Heart left ventricle (tissue), 16 donors: Measurements from ENCODE around the gene CENPK. TPM values are rescaled to one million over a fixed set of nuclear protein-coding genes. Genes with fewer than 3 reads are reported as not detected.

Source experiments
- ATAC-seq, 4 donors: fragments of 200-7000 bp; cut with Tn5 transposase; one replicate each; pipeline ENCODE4 v1.9.1; 2020 to 2022; ENCODE audit warnings: moderate library complexity in 4 of 4, mild to moderate bottlenecking in 3 of 4, moderate number of reproducible peaks in 1 of 4
- DNase-seq, 5 donors: peaks; one replicate each; pipeline ENCODE4 v3.0.0-alpha.2; 2020
- H3K27ac ChIP-seq, 12 donors: fragments of 200-600 bp; sonication (generic) in 4 of 12; one replicate each; pipeline versions ENCODE4 v1.5.0 to v1.8.0; 2016 to 2022; ENCODE audit warnings: mild to moderate bottlenecking in 2 of 12
- H3K27me3 ChIP-seq, 9 donors: fragments of 200-600 bp; sonication (generic) in 2 of 9; one replicate each; pipeline versions ENCODE4 v1.5.1 to v1.8.0; 2016 to 2022; ENCODE audit warnings: mild to moderate bottlenecking in 3 of 9
- H3K36me3 ChIP-seq, 9 donors: fragments of 200-600 bp; sonication (generic) in 2 of 9; one replicate each; pipeline versions ENCODE4 v1.5.0 to v1.8.0; 2018 to 2022; ENCODE audit warnings: mild to moderate bottlenecking in 2 of 9
- H3K4me1 ChIP-seq, 12 donors: fragments of 200-600 bp; sonication (generic) in 4 of 12; one replicate each; pipeline versions ENCODE4 v1.5.0 to v1.8.0; 2016 to 2022; ENCODE audit warnings: mild to moderate bottlenecking in 3 of 12
- H3K4me3 ChIP-seq, 12 donors: fragments of 200-600 bp; sonication (generic) in 4 of 12; one replicate each; pipeline versions ENCODE4 v1.5.0 to v1.8.0; 2017 to 2022; ENCODE audit warnings: mild to moderate bottlenecking in 9 of 12, moderate library complexity in 4 of 12
- H3K9me3 ChIP-seq, 12 donors: fragments of 200-600 bp; sonication (generic) in 4 of 12; one replicate each; pipeline versions ENCODE4 v1.5.0 to v1.8.0; 2016 to 2022; ENCODE audit warnings: mild to moderate bottlenecking in 1 of 12
- CTCF ChIP-seq, 12 donors: fragments of 200-600 bp; sonication (generic) in 4 of 12; IDR thresholded peaks; one replicate each; pipeline versions ENCODE4 v1.5.0 to v1.8.0; 2018 to 2022; ENCODE audit warnings: antibody characterized with exemption in 12 of 12, mild to moderate bottlenecking in 5 of 12
- POLR2A ChIP-seq, 2 donors: fragments of 450-650 bp; IDR thresholded peaks; one replicate each; pipeline ENCODE4 v1.6.1; 2017; ENCODE audit warnings: antibody characterized with exemption in 2 of 2, mild to moderate bottlenecking in 2 of 2, moderate library complexity in 2 of 2
- WGBS, 4 donors: extraction: QIAGEN DNeasy Blood & Tissue Kit in 2 of 4; methylation state at CpG; one replicate each; pipeline versions ENCODE4 v1.1.5 to v1.1.7; 2013 to 2018; 5-methylcytosine and 5-hydroxymethylcytosine counted together
- intact Hi-C, 10 donors: fragments of 100-400 bp; cut with DNase I; formaldehyde crosslinking; loops; one replicate each; pipeline versions ENCODE4 v1.11.1 to v1.14.2; 2022
- polyA plus RNA-seq, 2 donors: library from polyadenylated mRNA; stranded (reverse); fragments of 200-250 nt; gene quantifications; one replicate each; pipeline ENCODE4 v1.2.3, GENCODE V29; 2013
- total RNA-seq, 9 donors: library from RNA; depleted of rRNA in 2 of 9; stranded (reverse); fragments of >200 nt in 2 of 9; fragmentation: NEBNext Ultra II Directional in 3 of 9; extraction: Animal tissue kit (Norgen Biotek cat#: 25700) in 3 of 9; gene quantifications; one replicate each; pipeline versions ENCODE4 v1.1.0 to v1.2.4, GENCODE V29; 2016 to 2023
- donor health status: ischemic (EF 13 %, LVEDD 7.1; RV severe dilation, severe dysfunction).
- donor health status: healthy with polysubstance abuse.
- donor health status: DM: no; HTN: yes; CAD: no.
- donor health status: DM: no; HTN: no; CAD: no.
- donor health status: ischemic (EF 25% LVEDD 6.9; RV normal size, moderate dysfunction).
- donor health status: ischemic (EF 25% LVEDD 5.7; RV mildly dilated, moderate dysfunction).
- donor health status: healthy.
- donor health status: DM: yes; HTN: yes; CAD: no.
- donor health status: ischemic (EF 35%, LVEDD 5.7; RV mildly dilated, moderate dysfunction).
- donor health status: nonischemic (EF 11% LVEDD 7.7; RV severe dilation, severe dysfunction).
- donor health status: DM: yes; HTN: yes; CAD: no.
- donor health status: PGD.
- donor health status: ischemic (EF 29% LVEDD 5.4; RV normal size, mild dysfunction).
- donor health status: nonischemic (EF 23%, LVEDD 6.1; RV moderate dilation, normal function).

CENPK gene
- total and polyA plus RNA-seq, 11 donors, result 0.32 to 6.9 (median 0.78) TPM; not detected in 2

GRCh38 chr5:65478336-65478735, 84.6 kb downstream of the CENPK start:
- ATAC-seq, result no peak
- intact Hi-C loops, result loop anchor here in 1 of 10 donors (10.0 kb wide), 1 partner anchor 114 kb away; no protein-coding TSS in a partner anchor
- TF ChIP-seq CTCF (IDR thresholded peaks at IDR 0.05), result no peak
- no peak for TF ChIP-seq POLR2A (IDR thresholded peaks at IDR 0.05)
- Histone ChIP-seq H3K27me3 (no peaks in the 10 kb centered on the region), H3K4me1 (peaks cover 0 to 23% (median 8%) of the 10 kb centered on the region in 12 donors), H3K4me3 (no peak overlapping the region), H3K9me3 (no peaks in the 10 kb centered on the region), H3K27ac (no peak overlapping the region), H3K36me3 (no peaks in the 10 kb centered on the region)
- 50 to 83% (median 73%) methylated on average over 1 of the region's 1 CpG for WGBS, 4 donors
- DNase-seq, result no peak

- intact Hi-C loops, result loop anchor here in 1 of 10 donors (10.0 kb wide), 1 partner anchor 111 kb away; no protein-coding TSS in a partner anchor
- H3K27ac ChIP-seq, result no peak overlapping the region
- no peaks in the 10 kb centered on the region for H3K36me3 ChIP-seq
- H3K9me3 ChIP-seq, result no peaks in the 10 kb centered on the region
- ATAC-seq, result no peak
- peaks cover 0 to 14% (median 4%) of the 10 kb centered on the region in 12 donors for H3K4me1 ChIP-seq
- no peak for TF ChIP-seq POLR2A (IDR thresholded peaks at IDR 0.05)
- TF ChIP-seq CTCF (IDR thresholded peaks at IDR 0.05), result no peak
- no peaks in the 10 kb centered on the region for H3K27me3 ChIP-seq
- no peak overlapping the region for H3K4me3 ChIP-seq
- no peak for DNase-seq
- WGBS, 4 donors, result 88 to 94% (median 89%) methylated on average over 1 of the region's 1 CpG
Observed at GRCh38 chr5:65475895-65476294, 87.1 kb downstream of the CENPK start.

- no peaks in the 10 kb centered on the region for H3K36me3 ChIP-seq
- H3K27me3 ChIP-seq, result no peaks in the 10 kb centered on the region
- intact Hi-C loops, result loop anchor here in 1 of 10 donors (10.0 kb wide), 1 partner anchor 111 kb away; no protein-coding TSS in a partner anchor
- ATAC-seq (no peak), DNase-seq (no peak)
- no peak for TF ChIP-seq CTCF (IDR thresholded peaks at IDR 0.05)
- no peak overlapping the region for H3K4me3 ChIP-seq
- no peaks in the 10 kb centered on the region for H3K9me3 ChIP-seq
- H3K27ac ChIP-seq, result no peak overlapping the region
- WGBS, 4 donors, result 82 to 87% (median 83%) methylated on average over 4 of the region's 4 CpGs
- H3K4me1 ChIP-seq, result peaks cover 0 to 9% (median 4%) of the 10 kb centered on the region in 12 donors
Observed at GRCh38 chr5:65475336-65475735, 87.6 kb downstream of the CENPK start.

GRCh38 chr5:65474130-65474711, 88.7 kb downstream of the CENPK start:
- Histone ChIP-seq H3K36me3 (no peaks in the 10 kb centered on the region), H3K4me3 (no peak overlapping the region), H3K9me3 (no peaks in the 10 kb centered on the region), H3K27me3 (no peaks in the 10 kb centered on the region), H3K27ac (no peak overlapping the region), H3K4me1 (peaks cover 0 to 5% (median 0%) of the 10 kb centered on the region in 12 donors)
- intact Hi-C loops, result loop anchor here in 1 of 10 donors (10.0 kb wide), 1 partner anchor 109 kb away; no protein-coding TSS in a partner anchor
- ATAC-seq (no peak), DNase-seq (no peak)
- no peak for TF ChIP-seq CTCF (IDR thresholded peaks at IDR 0.05)
- WGBS, 4 donors, result 60 to 69% (median 63%) methylated on average over 3 of the region's 3 CpGs
